CD4-positive, alpha-beta T cell treated with Interleukin-15 for 4 hours (primary cell): ENCODE results near the gene TRAPPC3L.
A peak's percentile ranks its signal among the peaks of the same experiment; 100 is the strongest.

Experiments used
- DNase-seq: peaks from one replicate; pipeline ENCODE4 v3.0.0-alpha.2; 2020; ENCODE audit warnings: low spot score

TRAPPC3L gene

DNA sequence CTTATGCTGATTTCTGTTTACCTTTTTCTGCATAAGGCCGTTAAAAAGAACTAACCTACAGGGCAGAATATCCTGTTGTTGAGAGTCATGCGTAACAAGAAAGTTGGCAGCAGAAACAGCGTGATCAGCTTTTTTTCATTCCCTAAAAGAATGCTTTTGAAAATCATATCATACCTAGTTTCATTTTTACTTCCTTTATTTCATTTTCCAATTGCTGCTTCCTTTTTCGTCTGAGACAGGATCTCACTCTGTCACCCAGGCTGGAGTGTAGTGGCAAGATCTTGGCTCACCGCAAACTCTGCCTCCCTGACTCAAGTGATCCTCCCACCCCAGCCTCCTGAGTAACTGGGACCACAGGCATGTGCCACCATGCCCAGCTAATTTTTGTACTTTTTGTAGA lies 80.2 kb downstream of the TRAPPC3L start:
- DNase-seq: no peak

DNA sequence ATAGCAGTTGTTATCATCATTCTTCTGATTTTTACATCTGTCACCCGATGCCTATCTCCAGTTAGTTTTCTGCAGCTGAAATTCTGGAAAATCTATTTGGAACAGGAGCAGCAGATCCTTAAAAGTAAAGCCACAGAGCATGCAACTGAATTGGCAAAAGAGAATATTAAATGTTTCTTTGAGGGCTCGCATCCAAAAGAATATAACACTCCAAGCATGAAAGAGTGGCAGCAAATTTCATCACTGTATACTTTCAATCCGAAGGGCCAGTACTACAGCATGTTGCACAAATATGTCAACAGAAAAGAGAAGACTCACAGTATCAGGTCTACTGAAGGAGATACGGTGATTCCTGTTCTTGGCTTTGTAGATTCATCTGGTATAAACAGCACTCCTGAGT lies 82.2 kb downstream of the TRAPPC3L start:
- DNase-seq: no peak

DNA sequence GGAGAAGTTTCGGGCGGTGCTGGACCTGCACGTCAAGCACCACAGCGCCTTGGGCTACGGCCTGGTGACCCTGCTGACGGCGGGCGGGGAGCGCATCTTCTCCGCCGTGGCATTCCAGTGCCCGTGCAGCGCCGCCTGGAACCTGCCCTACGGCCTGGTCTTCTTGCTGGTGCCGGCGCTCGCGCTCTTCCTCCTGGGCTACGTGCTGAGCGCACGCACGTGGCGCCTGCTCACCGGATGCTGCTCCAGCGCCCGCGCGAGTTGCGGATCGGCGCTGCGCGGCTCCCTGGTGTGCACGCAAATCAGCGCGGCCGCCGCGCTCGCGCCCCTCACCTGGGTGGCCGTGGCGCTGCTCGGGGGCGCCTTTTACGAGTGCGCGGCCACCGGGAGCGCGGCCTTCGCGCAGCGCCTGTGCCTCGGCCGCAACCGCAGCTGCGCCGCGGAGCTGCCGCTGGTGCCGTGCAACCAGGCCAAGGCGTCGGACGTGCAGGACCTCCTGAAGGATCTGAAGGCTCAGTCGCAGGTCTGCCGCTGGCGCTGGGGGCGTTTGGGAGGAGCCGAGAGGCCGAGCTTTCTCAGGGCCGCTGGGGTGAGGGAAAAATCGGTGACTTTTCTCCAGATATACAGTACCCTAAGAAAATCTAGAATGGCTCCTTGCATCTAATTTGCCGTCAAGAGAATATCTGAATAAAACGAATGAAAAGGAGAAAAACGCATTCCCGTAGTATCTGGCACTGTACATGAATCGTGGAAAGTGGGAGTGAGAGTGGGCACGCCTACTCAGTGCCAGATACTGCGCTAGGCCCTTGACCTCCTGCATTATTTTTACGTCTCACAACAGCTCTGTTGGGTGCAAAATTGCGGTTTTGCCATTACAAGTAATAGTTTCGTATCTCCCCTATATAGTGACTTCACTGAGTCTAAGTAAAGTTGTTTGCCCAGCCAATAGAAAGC lies 83.3 kb downstream of the TRAPPC3L start:
- peak; percentile 25 for DNase-seq

DNA sequence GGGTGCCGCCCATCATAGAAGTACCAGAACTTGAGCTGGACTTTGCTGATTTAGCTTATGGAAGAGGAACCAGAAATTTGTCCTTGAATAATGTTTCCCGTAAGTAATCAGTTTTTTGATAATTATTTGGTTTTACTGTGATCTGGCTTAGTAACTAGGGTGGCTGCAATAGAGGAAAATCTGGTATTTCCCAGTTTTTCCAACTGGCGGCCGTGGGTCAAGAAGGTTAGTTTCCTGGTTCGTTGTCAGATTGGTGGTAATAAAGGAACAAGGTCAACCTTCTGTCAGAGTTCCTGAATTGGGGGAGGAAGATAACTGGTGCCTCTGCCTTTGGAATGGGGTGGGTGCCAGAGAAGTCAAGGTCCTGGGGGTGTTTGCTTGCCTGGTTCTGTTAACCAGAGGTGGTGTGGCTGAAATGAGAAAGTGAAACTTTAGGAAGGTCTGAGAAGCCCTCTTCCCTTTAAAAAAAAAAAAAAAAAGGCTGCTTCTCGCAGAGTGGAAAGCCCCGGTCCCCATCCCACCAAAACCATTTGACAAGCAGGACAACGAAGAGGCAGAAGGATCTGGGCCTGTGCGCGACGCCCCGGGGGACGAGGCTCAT lies 84.1 kb downstream of the TRAPPC3L start, which contains the start of gene CALHM6:
TSS of gene CALHM6 (plus strand) at position 45 of the 601 bp plus-strand sequence. CDS start at position 600, 555 bp downstream.
- no peak for DNase-seq

DNA sequence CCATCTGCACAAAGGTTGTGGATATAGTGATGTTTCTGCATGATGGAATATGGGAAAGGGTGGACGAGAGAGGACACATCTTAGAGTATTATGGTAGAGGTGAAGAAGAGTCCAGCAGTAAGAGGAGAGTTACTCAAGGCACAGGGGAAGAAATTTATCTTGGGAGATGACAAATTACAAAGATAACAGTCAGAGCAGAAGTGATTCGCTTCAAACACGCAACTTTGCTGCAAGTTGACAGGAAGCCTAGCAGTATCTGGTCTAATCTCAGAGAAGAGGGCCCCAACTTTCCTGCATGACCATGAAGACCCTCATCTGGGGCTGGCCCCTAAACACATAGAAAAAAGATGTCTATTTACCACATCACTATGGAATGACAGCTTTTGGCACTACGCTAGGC lies 85.6 kb downstream of the TRAPPC3L start:
- DNase-seq: no peak

DNA sequence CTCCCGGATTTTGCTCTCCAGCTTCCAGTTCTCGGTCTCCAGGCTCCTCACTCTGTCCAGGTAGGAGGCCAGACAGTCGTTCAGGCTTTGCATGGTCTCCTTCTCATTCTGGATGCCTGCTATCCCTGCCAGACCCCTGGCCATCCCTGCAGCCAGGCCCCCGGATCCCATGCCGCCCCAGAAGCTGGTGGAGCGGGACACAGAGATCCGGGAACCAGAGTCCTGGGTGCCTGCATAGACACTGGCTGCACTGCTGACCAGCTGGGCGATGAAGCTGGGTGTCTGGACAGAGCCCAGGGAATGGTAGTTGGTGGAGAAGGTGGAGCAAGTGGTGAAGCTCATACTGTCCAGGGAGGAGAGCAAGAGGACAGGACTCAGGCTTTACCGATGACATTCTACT lies 87.2 kb downstream of the TRAPPC3L start:
- no peak for DNase-seq

DNA sequence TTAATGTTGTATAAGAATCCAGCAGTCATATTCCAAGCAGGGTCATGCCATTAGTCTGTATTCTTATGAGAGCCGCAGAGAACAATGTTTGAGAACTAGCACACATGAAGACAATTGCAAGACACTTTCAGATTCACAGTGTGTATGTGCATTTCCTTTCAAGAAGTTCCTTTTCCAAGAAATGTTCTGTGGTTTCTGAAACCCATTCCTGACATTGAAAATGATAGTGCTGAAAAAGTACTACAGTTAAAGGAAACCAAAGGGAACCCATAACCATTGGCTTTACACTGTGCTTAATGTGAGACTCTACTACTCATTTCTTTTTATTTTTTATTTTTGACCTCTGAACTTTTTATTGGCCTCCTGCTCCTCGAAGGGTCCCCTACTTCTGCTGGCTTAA lies 88.6 kb downstream of the TRAPPC3L start:
- no peak for DNase-seq

DNA sequence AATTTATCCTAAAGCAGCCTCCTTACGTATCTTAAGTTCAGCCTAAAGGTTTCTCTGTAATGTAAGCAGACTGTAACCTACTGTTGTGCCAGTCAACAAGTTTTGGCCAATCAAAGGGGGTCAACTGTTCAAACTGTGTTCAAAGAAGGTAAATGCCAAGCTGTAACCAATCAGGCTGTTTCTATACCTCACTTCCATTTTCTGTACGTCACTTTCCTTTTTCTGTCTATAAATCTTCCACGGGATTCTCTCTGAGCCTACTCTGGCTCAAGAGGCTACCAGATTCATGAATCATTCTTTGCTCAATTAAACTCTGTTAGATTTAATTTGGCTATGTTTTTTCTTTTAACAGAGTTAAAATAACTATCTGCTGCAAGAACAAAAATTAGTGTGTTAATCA lies 89.4 kb downstream of the TRAPPC3L start:
- no peak for DNase-seq

DNA sequence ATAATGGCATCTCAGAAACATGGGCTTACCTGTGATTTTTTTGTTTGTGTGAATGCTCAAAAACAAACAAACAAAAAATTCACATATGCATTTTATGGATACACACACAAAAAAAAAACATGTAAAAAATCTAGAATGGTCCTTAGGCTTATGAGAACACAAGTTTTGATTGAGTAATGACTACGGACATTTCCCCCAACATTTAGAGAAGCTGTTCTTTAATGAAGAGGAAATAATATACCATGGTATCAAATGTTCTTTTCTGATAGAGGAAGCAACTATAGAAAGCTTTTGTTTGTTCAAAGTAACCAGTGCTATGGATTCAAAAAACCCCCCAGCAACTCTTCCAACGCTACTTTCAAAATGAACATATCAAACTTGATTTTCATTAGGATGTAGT lies 93.0 kb downstream of the TRAPPC3L start:
- DNase-seq: no peak

DNA sequence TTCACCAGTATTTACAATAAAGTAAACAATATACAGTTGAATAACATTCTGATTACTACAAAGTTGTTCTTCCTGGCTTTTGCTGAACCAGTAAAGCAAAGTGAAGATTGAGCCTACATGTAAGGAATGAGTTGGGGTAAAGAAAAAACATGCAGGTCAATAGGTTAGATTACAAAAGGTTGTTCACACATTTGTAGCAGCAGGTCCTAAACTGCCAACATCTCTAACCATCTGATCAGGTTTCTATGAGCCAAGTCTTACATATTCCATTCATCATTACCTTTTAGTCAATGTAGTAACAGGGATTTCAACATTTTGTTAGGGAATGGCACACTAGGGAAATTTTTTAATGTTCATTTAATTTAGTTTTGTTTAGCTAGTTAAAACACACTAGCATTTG lies 93.6 kb downstream of the TRAPPC3L start:
- no peak for DNase-seq

DNA sequence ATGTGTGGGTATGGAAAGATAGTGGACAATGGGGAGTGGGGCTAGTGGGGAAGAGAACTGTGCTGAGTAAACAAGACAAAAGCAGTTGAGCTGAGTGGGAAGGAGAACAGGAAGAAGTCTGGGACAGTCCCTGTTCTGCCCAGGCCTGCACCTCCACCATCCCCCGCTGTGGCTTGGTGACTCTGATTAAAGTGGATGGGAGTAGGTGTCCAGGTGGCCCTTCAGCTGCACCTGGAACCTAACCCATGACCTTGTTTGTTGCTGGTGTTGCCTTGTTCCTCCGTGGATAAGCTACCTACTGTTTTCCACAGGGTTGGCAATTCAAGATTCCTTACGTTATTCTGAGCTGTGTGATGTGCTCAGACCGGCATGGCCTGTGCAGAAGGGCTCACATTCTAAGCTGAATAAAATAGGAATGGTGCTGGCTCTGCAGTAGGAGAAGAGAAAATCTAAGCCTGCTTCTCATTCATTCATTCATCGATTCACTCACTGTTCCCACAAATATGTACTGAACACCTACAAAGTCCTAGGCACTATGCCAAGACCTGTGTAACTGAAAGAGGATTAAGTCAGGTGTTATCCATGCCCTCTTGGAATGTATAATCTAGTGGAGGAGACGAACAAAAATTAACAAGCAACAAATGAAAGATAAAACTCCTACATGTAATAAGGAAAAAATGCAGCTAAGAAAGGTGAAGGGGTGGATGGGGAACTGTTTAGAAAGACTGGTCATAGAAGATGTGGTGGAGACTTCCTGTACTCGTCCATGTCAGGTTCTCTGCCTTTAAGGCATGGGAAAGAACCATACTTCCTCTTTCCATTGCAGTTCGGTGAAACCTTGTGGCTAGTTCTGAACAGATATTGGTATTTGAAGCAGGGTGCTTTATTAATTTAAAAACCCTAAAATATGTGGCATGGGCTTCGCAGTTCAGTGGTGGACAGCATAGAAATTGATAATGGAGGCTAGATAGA lies 94.4 kb downstream of the TRAPPC3L start:
- no peak for DNase-seq

DNA sequence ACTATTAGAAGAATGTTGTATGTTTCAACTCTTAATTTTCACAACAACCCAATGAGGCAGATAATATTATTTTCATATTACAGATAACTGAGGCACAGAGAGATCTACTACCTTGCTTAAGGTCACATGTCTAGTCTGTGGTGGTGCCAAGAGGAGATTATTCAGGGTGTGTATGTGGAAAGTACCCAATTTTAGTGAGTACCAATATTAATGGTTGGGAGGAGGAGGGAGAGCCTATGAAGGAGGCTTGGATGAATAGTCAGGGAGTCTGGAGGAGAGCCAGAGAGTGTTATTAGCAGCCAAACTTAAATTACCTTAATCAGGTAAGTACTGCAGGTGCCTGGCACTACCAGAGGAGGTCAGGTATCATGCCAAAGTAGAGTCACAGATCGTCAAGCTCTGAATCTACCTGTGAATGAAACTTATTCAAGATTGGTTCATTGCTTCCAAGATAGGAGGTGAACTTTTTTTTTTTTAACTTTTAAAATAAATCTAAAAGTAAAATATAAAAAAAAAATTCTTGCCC lies 95.2 kb downstream of the TRAPPC3L start:
- no peak for DNase-seq

DNA sequence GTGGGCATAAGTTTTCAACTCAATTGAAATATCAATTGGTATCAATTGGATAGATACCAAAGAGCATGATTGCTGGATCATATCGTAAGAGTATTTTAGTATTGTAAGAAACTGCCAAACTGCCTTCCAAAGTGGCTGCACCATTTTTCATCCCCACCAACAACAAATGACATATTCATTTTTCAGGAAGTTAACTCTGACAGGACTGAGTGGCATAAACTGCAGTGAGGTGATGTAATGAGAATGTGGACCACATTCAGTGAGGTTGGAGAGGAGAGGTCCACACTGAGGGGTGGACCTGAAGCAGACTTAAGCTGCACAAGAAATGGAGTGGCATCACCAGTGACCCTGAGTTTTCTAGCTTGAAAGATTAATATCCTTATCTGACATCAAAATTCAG lies 95.9 kb downstream of the TRAPPC3L start:
- DNase-seq: no peak

DNA sequence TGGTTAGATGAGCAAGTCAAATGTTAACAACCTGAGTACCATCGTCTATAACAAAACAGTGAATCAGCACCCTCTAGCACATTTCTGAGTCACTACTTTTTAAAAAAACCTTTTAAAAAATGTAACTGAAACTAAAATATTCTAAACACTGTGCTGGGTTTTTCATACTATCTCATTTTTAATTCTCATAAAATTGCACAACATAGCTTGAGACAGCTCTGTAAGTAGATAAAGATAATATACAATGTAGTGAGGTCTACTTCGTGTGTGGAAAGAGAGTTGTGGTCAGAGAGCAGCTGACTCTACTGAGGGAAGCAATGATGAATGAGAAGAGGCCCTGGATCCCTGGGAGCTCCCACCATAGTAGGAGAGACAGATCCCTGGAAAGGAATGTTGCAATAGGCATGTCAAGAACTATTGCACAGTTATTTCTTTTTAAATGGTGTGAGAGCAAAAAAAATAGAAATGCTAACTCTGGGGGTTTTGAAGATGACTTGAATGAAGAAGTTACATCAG lies 97.9 kb downstream of the TRAPPC3L start:
- DNase-seq: no peak

DNA sequence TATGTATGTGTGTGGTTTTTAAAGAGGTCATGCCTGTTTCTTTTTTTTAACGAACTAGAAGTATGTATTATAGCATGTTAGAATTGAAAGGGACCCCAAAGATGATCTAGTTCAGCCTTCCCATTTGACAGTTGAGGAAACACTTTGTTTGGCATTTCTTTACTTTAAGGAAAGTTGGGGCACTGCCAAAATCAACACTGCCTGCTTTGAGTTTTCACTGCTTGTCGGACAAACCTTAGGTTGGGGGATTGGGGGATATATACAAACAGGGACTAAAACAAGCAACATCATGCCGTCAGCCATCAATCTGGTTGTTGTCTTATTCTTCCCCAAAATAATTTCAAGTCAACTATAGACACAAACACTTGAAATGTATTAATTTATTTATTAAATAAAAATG lies 98.4 kb downstream of the TRAPPC3L start:
- DNase-seq: no peak

DNA sequence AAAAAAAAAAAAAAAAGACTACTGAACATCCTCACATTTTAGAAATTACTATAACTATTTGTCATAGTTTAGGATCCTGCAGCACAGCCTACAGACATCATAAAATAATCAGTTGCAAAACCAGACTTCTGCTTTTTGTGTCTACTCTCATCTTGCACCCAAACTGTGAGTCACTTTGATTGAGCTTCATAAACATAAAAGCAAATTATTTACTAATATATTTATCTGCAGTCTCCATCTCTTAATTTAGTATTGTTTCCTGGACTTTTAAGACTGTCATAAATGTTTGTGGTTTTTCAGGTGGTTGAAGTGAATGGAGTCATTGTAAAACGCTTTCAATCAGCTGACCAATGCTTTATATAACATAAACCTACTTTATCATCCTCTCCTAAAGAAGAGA lies 99.1 kb downstream of the TRAPPC3L start:
- DNase-seq: no peak

DNA sequence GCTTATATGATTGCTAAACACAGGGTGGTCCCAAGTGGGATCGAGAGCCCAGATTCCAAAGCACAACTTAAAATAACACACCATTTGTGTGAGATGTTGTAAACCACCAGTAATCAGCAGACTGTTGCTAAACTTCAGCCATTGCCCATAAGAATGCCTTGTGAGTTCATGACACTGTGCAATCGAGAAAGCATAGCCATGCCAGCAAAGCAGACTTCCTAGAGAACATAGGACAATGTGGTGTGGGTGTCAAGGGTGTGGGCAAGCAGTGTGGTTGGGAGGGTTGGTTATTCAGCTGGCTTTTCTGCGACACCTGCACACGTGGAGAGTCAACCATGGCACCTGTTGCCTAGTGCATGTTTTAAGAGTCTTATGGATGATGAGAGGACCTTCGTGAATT lies 100.4 kb downstream of the TRAPPC3L start:
- DNase-seq: no peak
